Transverse colon (tissue), 4 donors: Measurements from ENCODE around the gene RUFY3.
"Not testable (repeated sequence)": the region's sequence is repeated elsewhere in the genome, so short reads cannot be mapped to it uniquely, and the experiment has no call there.

Experiments used
- POLR2A ChIP-seq: fragments of 450-650 bp; IDR thresholded peaks from one replicate; pipeline ENCODE4 v1.6.1; 2016; ENCODE audit warnings: antibody characterized with exemption, mild to moderate bottlenecking, moderate library complexity
- POLR2AphosphoS5 ChIP-seq, 3 donors: sonication (generic); formaldehyde crosslinking; IDR thresholded peaks; one replicate each; pipeline ENCODE4 v1.6.1; 2016; ENCODE audit warnings: antibody characterized with exemption in 3 of 3
- TF ChIP-seq, protein P1 (sequence below), 5 experiments: fragments of 200-600 bp in 3 of 5; fragments of 450-650 bp in 2 of 5; sonication (generic) in 3 of 5; IDR thresholded peaks; 1 replicate in 2 of 5; 2 replicates in 3 of 5; pipeline ENCODE4 v1.5.1; 2016 to 2017; ENCODE audit warnings: antibody characterized with exemption in 5 of 5, inconsistent platforms in 3 of 5, mild to moderate bottlenecking in 2 of 5, moderate library complexity in 1 of 5

DNA sequence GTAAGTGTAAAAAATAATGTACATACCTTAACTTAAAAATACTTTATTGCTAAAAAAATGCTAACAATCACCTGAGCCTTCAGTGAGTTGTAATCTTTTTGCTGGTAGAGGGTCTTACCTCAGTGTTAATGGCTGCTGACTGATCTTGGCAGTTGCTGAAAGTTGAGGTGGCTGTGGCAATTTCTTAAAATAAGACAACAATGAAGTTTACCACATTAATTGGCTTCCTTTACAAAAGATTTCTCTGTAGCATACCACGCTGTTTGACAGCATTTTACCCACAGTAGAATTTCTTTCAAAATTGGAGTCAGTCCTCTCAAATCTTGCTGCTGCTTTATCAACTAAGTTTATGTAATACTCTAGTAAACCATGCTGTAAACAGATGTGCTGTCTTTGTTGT, 47.6 kb downstream of the RUFY3 start:
- not testable (repeated sequence) for TF ChIP-seq POLR2AphosphoS5 (IDR thresholded peaks at IDR 0.05); POLR2A
- TF ChIP-seq, protein P1, sequence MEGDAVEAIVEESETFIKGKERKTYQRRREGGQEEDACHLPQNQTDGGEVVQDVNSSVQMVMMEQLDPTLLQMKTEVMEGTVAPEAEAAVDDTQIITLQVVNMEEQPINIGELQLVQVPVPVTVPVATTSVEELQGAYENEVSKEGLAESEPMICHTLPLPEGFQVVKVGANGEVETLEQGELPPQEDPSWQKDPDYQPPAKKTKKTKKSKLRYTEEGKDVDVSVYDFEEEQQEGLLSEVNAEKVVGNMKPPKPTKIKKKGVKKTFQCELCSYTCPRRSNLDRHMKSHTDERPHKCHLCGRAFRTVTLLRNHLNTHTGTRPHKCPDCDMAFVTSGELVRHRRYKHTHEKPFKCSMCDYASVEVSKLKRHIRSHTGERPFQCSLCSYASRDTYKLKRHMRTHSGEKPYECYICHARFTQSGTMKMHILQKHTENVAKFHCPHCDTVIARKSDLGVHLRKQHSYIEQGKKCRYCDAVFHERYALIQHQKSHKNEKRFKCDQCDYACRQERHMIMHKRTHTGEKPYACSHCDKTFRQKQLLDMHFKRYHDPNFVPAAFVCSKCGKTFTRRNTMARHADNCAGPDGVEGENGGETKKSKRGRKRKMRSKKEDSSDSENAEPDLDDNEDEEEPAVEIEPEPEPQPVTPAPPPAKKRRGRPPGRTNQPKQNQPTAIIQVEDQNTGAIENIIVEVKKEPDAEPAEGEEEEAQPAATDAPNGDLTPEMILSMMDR (IDR thresholded peaks at IDR 0.05), result not testable (repeated sequence)
